Measurements from ENCODE around the gene ELMOD1. TPM values are rescaled to one million over a fixed set of nuclear protein-coding genes. Genes with fewer than 3 reads are reported as not detected.

ELMOD1 gene
- total RNA-seq, 1 experiment from 2014 or later = not detected

DNA sequence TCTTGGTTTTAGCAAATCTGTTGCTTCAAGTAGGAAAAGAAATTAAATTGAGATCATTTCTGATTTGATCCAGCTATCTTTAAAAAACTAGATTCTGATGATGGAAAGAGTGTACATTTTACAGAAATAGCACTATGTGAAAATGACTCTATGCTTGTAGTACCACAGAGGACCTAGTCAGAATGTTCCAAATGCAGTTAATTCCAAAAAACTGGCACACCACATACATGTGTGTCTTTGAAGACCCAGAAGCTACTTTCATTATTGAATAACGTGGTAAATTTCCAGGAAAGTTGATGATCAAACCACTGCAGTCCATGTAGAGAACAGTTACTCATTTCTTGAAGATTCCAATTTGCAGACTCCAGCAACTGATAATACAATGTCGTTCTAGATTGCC is 3.8 kb downstream of the ELMOD1 start:
- Histone ChIP-seq H3K27me3 (replicated peaks; ENCODE audit: insufficient read depth, low read depth, low read length, poor library complexity) (peaks cover 82% of the 10 kb centered on the region), H3K27ac (ENCODE audit: low read depth, low read length, poor library complexity, severe bottlenecking) (no peak overlapping the region), H3K4me1 (ENCODE audit: insufficient read depth, low read length, poor library complexity, severe bottlenecking) (peaks cover 12% of the 10 kb centered on the region), H3K4me3 (ENCODE audit: low read depth, low read length, poor library complexity, severe bottlenecking) (no peak overlapping the region), H3K36me3 (ENCODE audit: insufficient read depth, low read length, poor library complexity, severe bottlenecking) (no peaks in the 10 kb centered on the region), H3K9me3 (ENCODE audit: low read depth, low read length, poor library complexity, severe bottlenecking) (no peaks in the 10 kb centered on the region)
- intact Hi-C loops (cut with micrococcal nuclease; ENCODE audit: unreplicated experiment) = no loop called here
- ChIA-PET CTCF (no interaction called here), POLR2A (ENCODE audit: low non-redundant PET) (interaction anchor here (0.7 kb wide), 1 partner anchor 612 kb away, joined by 7 read pairs; no protein-coding TSS in a partner anchor)
- TF ChIP-seq EZH2 (IDR thresholded peaks at IDR 0.05; ENCODE audit: borderline replicate concordance, low read depth, low read length, poor library complexity, severe bottlenecking) = no peak
- TF ChIP-seq, protein P1, sequence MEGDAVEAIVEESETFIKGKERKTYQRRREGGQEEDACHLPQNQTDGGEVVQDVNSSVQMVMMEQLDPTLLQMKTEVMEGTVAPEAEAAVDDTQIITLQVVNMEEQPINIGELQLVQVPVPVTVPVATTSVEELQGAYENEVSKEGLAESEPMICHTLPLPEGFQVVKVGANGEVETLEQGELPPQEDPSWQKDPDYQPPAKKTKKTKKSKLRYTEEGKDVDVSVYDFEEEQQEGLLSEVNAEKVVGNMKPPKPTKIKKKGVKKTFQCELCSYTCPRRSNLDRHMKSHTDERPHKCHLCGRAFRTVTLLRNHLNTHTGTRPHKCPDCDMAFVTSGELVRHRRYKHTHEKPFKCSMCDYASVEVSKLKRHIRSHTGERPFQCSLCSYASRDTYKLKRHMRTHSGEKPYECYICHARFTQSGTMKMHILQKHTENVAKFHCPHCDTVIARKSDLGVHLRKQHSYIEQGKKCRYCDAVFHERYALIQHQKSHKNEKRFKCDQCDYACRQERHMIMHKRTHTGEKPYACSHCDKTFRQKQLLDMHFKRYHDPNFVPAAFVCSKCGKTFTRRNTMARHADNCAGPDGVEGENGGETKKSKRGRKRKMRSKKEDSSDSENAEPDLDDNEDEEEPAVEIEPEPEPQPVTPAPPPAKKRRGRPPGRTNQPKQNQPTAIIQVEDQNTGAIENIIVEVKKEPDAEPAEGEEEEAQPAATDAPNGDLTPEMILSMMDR (conservative IDR thresholded peaks at IDR 0.05; ENCODE audit: low read depth, low read length) = no peak
- no TSS peak for BruUV-seq (replicated peaks)
- no peak for DNase-seq (ENCODE audit: low spot score)

DNA sequence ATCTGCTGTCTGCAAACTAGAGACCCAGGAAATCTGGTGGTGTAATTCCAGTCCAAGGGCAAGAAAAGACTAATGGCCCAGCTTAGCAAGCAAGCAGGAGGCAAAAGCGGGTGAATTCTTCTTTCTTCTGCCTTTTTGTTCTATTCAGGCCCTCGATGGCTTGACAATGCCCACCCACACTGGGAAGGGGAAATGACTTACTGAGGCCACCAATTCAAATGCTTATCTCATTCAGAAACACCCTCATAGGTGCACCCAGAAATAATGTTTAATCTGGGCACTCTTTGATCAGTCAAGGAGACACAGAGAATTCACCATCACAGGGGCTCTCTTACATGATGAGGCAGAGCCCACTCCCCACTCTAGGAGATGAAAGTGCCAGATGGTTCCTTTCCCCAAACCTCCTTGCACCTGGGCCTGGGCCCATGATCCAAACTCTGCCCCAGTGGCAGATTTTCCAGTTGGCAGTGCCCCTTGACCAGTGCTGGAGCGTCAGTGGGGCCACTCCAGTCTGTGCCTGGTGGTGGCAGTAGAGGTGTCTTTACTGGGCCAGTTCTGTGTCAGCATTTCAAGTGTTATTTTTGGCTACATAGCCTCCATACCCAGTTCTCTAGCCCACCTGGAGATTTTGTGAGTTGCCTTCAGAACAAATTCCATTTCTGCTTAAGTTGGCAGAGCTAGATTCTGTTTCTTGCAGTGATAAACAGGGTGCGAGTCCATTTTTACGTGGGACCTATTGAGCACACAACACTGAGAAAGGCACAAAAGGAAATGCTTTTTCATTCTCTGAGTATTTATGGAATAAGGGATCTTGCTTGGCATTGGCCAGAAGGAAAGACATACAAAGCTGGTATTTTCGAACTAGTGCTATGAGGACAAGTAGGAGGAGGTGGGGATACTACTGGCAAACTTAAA is 7.5 kb downstream of the ELMOD1 start:
- intact Hi-C loops (cut with micrococcal nuclease; ENCODE audit: unreplicated experiment) = no loop called here
- Histone ChIP-seq H3K9me3 (ENCODE audit: low read depth, low read length, poor library complexity, severe bottlenecking) (no peaks in the 10 kb centered on the region), H3K27me3 (replicated peaks; ENCODE audit: insufficient read depth, low read depth, low read length, poor library complexity) (peaks cover 51% of the 10 kb centered on the region), H3K27ac (ENCODE audit: low read depth, low read length, poor library complexity, severe bottlenecking) (no peak overlapping the region), H3K4me3 (ENCODE audit: low read depth, low read length, poor library complexity, severe bottlenecking) (no peak overlapping the region), H3K4me1 (ENCODE audit: insufficient read depth, low read length, poor library complexity, severe bottlenecking) (no peaks in the 10 kb centered on the region), H3K36me3 (ENCODE audit: insufficient read depth, low read length, poor library complexity, severe bottlenecking) (no peaks in the 10 kb centered on the region)
- peak; percentile 53 for DNase-seq (ENCODE audit: low spot score)
- BruUV-seq (replicated peaks) = no TSS peak
- ChIA-PET CTCF (no interaction called here), POLR2A (ENCODE audit: low non-redundant PET) (no interaction called here)
- no peak for TF ChIP-seq EZH2 (IDR thresholded peaks at IDR 0.05; ENCODE audit: borderline replicate concordance, low read depth, low read length, poor library complexity, severe bottlenecking)
- TF ChIP-seq, protein P1 (conservative IDR thresholded peaks at IDR 0.05; ENCODE audit: low read depth, low read length) = peak; percentile 72

DNA sequence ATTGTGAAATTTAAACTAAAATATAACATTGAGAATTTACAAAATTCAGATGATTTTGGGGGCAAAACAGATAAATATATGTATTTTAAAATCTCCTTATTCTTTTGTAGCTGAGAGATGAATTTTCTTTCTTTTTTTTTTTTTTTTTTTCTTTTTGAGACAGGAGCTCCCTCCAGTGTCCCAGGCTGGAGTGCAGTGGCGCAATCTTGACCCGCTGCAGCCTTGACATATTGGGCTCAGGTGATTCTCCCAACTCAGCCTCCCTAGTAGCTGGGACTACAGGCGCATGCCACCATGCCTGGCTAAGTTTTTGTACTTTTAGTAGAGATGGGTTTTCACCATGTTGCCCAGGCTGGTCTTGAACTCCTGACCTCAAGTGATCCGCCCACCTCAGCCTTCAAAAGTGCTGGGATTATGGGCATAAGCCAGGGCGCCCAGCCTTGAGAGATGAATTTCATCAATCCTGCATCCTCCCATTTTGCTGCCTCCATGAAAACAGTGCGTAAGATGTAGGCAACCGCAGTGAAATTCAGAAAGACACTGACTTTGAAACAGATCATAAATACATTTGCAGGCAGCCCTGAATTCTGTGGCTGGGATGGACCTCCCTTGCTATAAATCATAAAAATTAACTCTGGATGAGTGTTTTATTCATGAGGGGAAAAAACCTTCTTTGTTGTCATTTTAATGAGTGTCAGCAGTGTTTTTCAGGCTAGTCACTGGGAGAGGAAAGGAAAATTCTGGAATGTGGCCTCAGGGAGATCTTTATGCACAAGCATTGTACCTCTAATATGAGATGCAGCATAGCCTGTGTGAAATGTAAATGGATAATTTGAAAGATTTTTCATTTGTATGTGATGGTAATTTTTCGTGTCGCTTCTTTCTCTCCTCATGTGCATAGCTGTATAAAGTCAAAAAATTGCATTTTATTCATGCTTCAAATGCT is 14.4 kb downstream of the ELMOD1 start:
- intact Hi-C loops (cut with micrococcal nuclease; ENCODE audit: unreplicated experiment) = no loop called here
- ChIA-PET CTCF (no interaction called here), POLR2A (ENCODE audit: low non-redundant PET) (interaction anchor here (0.7 kb wide), 1 partner anchor 179 kb away, joined by 4 read pairs; no protein-coding TSS in a partner anchor)
- H3K4me3 ChIP-seq (ENCODE audit: low read depth, low read length, poor library complexity, severe bottlenecking) = no peak overlapping the region
- DNase-seq (ENCODE audit: low spot score) = no peak
- no peak overlapping the region for H3K27ac ChIP-seq (ENCODE audit: low read depth, low read length, poor library complexity, severe bottlenecking)
- no TSS peak for BruUV-seq (replicated peaks)
- no peaks in the 10 kb centered on the region for H3K36me3 ChIP-seq (ENCODE audit: insufficient read depth, low read length, poor library complexity, severe bottlenecking)
- no peaks in the 10 kb centered on the region for H3K9me3 ChIP-seq (ENCODE audit: low read depth, low read length, poor library complexity, severe bottlenecking)
- H3K4me1 ChIP-seq (ENCODE audit: insufficient read depth, low read length, poor library complexity, severe bottlenecking) = no peaks in the 10 kb centered on the region
- peaks cover 11% of the 10 kb centered on the region for H3K27me3 ChIP-seq (replicated peaks; ENCODE audit: insufficient read depth, low read depth, low read length, poor library complexity)
- TF ChIP-seq EZH2 (IDR thresholded peaks at IDR 0.05; ENCODE audit: borderline replicate concordance, low read depth, low read length, poor library complexity, severe bottlenecking) = no peak
- TF ChIP-seq, protein P1 (conservative IDR thresholded peaks at IDR 0.05; ENCODE audit: low read depth, low read length) = no peak
